GM12878 (cell line): ENCODE results near the gene USH1G.

Experiments
- EZH2 ChIP-seq: IDR thresholded peaks from 2 replicates; pipeline ENCODE4 v1.6.1; 2012; ENCODE audit warnings: low read depth, mild to moderate bottlenecking, control low read depth, inconsistent platforms, low read length, borderline replicate concordance; ENCODE audit not compliant: control insufficient read depth
- FOXM1 ChIP-seq: IDR thresholded peaks from 2 replicates; pipeline ENCODE4 v1.6.1; 2012; ENCODE audit warnings: low read depth, mild to moderate bottlenecking, inconsistent platforms, low read length, moderate library complexity
- JUND ChIP-seq: IDR thresholded peaks from 2 replicates; pipeline ENCODE4 v1.6.1; 2012; ENCODE audit warnings: low read depth, mild to moderate bottlenecking, low read length, improper control_type of control experiment, moderate library complexity
- MYC ChIP-seq: IDR thresholded peaks from 2 replicates; pipeline ENCODE4 v1.6.1; 2011; ENCODE audit warnings: mild to moderate bottlenecking, low read length, moderate library complexity, inconsistent platforms; ENCODE audit not compliant: insufficient read depth, insufficient replicate concordance, insufficient read length, severe bottlenecking
- NR2C1 ChIP-seq: fragments of 450-650 bp; IDR thresholded peaks from 2 replicates; pipeline ENCODE4 v1.6.1; 2017; ENCODE audit warnings: antibody characterized with exemption, mild to moderate bottlenecking, moderate library complexity
- POLR2A ChIP-seq: IDR thresholded peaks from 2 replicates; pipeline ENCODE4 v1.6.1; 2011; ENCODE audit warnings: low read depth, mild to moderate bottlenecking, low read length
- POU2F2 ChIP-seq: IDR thresholded peaks from 3 replicates; pipeline ENCODE4 v1.6.1; 2011; ENCODE audit warnings: low read depth, mild to moderate bottlenecking, low read length, borderline replicate concordance
- SREBF1 ChIP-seq: IDR thresholded peaks from 2 replicates; pipeline ENCODE4 v1.6.1; 2012; ENCODE audit warnings: mild to moderate bottlenecking, low read length
- TBL1XR1 ChIP-seq: IDR thresholded peaks from 2 replicates; pipeline ENCODE4 v1.6.1; 2012; ENCODE audit warnings: low read depth, low read length, improper control_type of control experiment
- ZNF384 ChIP-seq: IDR thresholded peaks from 2 replicates; pipeline ENCODE4 v1.6.1; 2012; ENCODE audit warnings: low read depth, mild to moderate bottlenecking, low read length, improper control_type of control experiment, borderline replicate concordance
- TF ChIP-seq, protein P1 (sequence below): IDR thresholded peaks from 2 replicates; pipeline ENCODE4 v1.6.1; 2012; ENCODE audit warnings: low read depth, low read length, improper control_type of control experiment

DNA sequence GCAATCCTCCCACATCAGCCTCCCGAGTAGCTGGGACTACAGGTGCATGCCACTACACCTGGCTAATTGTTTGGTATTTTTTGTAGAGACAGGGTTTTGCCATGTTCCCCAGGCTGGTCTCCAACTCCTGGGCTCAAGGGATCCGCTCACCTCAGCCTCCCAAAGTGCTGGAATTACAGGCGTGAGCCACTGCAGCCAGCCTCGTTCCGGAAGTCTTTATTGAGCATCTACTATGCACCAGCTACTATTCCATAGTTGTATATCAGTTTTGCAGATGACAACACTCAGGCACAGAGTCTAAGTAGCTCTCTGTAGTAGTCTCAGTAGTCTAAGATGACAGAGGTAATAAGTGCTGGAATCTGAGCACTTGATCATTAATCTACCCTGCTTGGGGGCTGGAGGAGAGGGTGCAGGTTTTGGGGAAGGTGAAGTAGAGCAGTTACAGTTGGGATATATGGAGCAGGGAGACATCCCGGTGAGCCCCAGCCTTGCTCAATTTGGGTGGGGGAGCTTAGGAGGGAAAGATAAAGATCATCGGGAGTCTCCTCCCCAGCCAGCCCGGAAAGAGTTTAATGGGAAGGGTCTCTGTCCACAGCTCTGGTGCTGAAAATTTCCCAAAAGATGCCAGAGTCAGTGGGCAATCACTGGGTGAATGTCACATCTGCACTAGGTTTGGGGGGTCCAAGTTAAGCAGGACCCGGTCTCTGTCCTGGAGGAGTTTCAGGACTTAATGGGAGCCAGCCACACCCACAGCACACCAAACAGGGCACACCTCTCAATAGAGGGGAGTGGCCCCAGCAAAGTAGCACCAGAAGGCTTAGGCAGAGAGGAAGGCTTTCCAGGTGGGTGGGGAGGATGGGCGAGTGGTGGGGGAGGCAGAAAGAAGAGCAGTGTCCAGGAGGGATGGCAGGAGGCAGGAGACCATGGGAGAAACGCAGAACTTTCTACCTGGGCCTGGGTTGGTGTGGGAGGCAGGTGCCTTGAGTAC lies 14.3 kb upstream of the USH1G start:
- TF ChIP-seq JUND (no peak), SREBF1 (no peak), FOXM1 (no peak), EZH2 (no peak), TBL1XR1 (no peak), POLR2A (no peak), POU2F2 (no peak), MYC (no peak), NR2C1 (no peak), ZNF384 (no peak)
- TF ChIP-seq, protein P1, sequence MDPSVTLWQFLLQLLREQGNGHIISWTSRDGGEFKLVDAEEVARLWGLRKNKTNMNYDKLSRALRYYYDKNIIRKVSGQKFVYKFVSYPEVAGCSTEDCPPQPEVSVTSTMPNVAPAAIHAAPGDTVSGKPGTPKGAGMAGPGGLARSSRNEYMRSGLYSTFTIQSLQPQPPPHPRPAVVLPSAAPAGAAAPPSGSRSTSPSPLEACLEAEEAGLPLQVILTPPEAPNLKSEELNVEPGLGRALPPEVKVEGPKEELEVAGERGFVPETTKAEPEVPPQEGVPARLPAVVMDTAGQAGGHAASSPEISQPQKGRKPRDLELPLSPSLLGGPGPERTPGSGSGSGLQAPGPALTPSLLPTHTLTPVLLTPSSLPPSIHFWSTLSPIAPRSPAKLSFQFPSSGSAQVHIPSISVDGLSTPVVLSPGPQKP, result no peak
